ENCODE results near the gene DLG2. TPM values are rescaled to one million over a fixed set of nuclear protein-coding genes. Genes with fewer than 3 reads are reported as not detected.
A peak's percentile ranks its signal among the peaks of the same experiment; 100 is the strongest.

The DLG2 gene
- total RNA-seq, 1 experiment from 2014 or later = 17.5 TPM

GRCh38 chr11:84319863-84320262 lies 1307.3 kb downstream of the DLG2 start (continued):
- TF ChIP-seq PRDM15 (CRISPR knock-in tag; IDR thresholded peaks at IDR 0.05) (no peak), NFATC4 (CRISPR knock-in tag; IDR thresholded peaks at IDR 0.05) (no peak), USF1 (CRISPR knock-in tag; IDR thresholded peaks at IDR 0.05) (no peak), GABPB1 (CRISPR knock-in tag; IDR thresholded peaks at IDR 0.05) (no peak), MYBL2 (CRISPR knock-in tag; IDR thresholded peaks at IDR 0.05) (no peak)
- TF ChIP-seq, protein P1, sequence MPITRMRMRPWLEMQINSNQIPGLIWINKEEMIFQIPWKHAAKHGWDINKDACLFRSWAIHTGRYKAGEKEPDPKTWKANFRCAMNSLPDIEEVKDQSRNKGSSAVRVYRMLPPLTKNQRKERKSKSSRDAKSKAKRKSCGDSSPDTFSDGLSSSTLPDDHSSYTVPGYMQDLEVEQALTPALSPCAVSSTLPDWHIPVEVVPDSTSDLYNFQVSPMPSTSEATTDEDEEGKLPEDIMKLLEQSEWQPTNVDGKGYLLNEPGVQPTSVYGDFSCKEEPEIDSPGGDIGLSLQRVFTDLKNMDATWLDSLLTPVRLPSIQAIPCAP (CRISPR knock-in tag; IDR thresholded peaks at IDR 0.05) = no peak

- H3K4me3 Mint-ChIP-seq = no peak overlapping the region
- peaks cover 7% of the 10 kb centered on the region for H3K4me1 Mint-ChIP-seq
- H3K27ac Mint-ChIP-seq = no peak overlapping the region
- no peaks in the 10 kb centered on the region for H3K27me3 Mint-ChIP-seq (ENCODE audit: low read depth)
- DNase-seq (ENCODE audit: low spot score) (no peak), ATAC-seq (peak; percentile 73)
- TF ChIP-seq SP1 (CRISPR knock-in tag; conservative IDR thresholded peaks at IDR 0.05) (no peak), JAZF1 (CRISPR knock-in tag; IDR thresholded peaks at IDR 0.05) (no peak), IRF2 (CRISPR knock-in tag; IDR thresholded peaks at IDR 0.05; ENCODE audit: borderline replicate concordance, low read depth) (no peak)
- TF ChIP-seq, protein P1 (CRISPR knock-in tag; IDR thresholded peaks at IDR 0.05) = no peak
- TF ChIP-seq, protein P2, sequence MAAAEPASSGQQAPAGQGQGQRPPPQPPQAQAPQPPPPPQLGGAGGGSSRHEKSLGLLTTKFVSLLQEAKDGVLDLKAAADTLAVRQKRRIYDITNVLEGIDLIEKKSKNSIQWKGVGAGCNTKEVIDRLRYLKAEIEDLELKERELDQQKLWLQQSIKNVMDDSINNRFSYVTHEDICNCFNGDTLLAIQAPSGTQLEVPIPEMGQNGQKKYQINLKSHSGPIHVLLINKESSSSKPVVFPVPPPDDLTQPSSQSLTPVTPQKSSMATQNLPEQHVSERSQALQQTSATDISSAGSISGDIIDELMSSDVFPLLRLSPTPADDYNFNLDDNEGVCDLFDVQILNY (CRISPR knock-in tag; IDR thresholded peaks at IDR 0.05) = no peak
- no peaks in the 10 kb centered on the region for H3K36me3 Mint-ChIP-seq
- ChIA-PET POLR2A (no interaction called here), CTCF (interaction anchor here (1.2 kb wide), 1 partner anchor 481 kb away, joined by 7 read pairs; no protein-coding TSS in a partner anchor)
- no peaks in the 10 kb centered on the region for H3K9me3 Mint-ChIP-seq
Measured at GRCh38 chr11:84316866-84317555, 1310.1 kb downstream of the DLG2 start.

DNA sequence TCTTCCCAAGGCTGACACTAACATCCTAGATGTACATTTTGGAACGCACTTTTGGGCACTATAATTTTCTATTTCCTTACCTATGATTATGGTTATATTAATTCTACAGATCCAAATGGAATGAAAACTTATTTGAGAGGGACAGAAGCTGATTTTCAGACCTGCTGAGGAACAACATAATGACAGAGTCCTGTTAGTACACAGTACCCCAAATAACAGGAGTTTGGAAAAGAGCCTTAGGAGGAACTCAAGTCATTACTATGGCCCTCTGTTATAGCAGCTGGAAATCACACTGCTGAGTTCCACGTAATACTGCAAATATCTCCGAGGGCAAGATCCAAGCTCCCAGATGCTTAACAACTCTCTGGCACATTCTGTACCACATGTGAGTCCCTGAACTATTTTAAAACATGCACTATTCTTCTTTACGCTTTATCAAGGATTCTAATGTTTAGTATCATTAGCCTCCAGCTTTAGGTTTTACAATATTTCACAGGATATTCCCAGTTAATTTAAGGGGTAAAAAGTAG lies 1313.2 kb downstream of the DLG2 start:
- ATAC-seq = no peak
- CTCF ChIA-PET = no interaction called here
- peaks cover 15% of the 10 kb centered on the region for H3K4me1 Mint-ChIP-seq
- POLR2A ChIA-PET = no interaction called here
- no peak overlapping the region for H3K4me3 Mint-ChIP-seq
- no peaks in the 10 kb centered on the region for H3K36me3 Mint-ChIP-seq
- H3K27me3 Mint-ChIP-seq (ENCODE audit: low read depth) = no peaks in the 10 kb centered on the region
- H3K27ac Mint-ChIP-seq = no peak overlapping the region
- TF ChIP-seq, protein P3, sequence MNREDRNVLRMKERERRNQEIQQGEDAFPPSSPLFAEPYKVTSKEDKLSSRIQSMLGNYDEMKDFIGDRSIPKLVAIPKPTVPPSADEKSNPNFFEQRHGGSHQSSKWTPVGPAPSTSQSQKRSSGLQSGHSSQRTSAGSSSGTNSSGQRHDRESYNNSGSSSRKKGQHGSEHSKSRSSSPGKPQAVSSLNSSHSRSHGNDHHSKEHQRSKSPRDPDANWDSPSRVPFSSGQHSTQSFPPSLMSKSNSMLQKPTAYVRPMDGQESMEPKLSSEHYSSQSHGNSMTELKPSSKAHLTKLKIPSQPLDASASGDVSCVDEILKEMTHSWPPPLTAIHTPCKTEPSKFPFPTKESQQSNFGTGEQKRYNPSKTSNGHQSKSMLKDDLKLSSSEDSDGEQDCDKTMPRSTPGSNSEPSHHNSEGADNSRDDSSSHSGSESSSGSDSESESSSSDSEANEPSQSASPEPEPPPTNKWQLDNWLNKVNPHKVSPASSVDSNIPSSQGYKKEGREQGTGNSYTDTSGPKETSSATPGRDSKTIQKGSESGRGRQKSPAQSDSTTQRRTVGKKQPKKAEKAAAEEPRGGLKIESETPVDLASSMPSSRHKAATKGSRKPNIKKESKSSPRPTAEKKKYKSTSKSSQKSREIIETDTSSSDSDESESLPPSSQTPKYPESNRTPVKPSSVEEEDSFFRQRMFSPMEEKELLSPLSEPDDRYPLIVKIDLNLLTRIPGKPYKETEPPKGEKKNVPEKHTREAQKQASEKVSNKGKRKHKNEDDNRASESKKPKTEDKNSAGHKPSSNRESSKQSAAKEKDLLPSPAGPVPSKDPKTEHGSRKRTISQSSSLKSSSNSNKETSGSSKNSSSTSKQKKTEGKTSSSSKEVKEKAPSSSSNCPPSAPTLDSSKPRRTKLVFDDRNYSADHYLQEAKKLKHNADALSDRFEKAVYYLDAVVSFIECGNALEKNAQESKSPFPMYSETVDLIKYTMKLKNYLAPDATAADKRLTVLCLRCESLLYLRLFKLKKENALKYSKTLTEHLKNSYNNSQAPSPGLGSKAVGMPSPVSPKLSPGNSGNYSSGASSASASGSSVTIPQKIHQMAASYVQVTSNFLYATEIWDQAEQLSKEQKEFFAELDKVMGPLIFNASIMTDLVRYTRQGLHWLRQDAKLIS (CRISPR knock-in tag; IDR thresholded peaks at IDR 0.05; ENCODE audit: borderline replicate concordance) = no peak
- TF ChIP-seq NR2C2 (CRISPR knock-in tag; IDR thresholded peaks at IDR 0.05) = no peak
- TF ChIP-seq RORB (CRISPR knock-in tag; IDR thresholded peaks at IDR 0.05) = no peak
- no peaks in the 10 kb centered on the region for H3K9me3 Mint-ChIP-seq
- no peak for DNase-seq (ENCODE audit: low spot score)

Measured in WTC11 (cell line).